Brain microvascular endothelial cell (primary cell): ENCODE data around the gene ZNF624.
A peak's percentile ranks its signal among the peaks of the same experiment; 100 is the strongest.

ENCODE experiments used
- DNase-seq: peaks from one replicate; pipeline ENCODE4 v3.0.0-alpha.2; 2020
- H3K27ac ChIP-seq: fragments of 250-450 bp; sonication (Bioruptor Pico); 2 replicates; pipeline ENCODE4 v1.5.1; 2020; ENCODE audit warnings: mild to moderate bottlenecking, moderate library complexity
- H3K27me3 ChIP-seq: fragments of 250-450 bp; sonication (Bioruptor Pico); replicated peaks from 2 replicates; pipeline ENCODE4 v1.5.1; 2020; ENCODE audit warnings: mild to moderate bottlenecking
- H3K36me3 ChIP-seq: fragments of 250-450 bp; sonication (Bioruptor Pico); replicated peaks from 2 replicates; pipeline ENCODE4 v1.5.1; 2020; ENCODE audit warnings: mild to moderate bottlenecking
- H3K4me3 ChIP-seq: 2 replicates; pipeline ENCODE4 v1.5.1; 2011; ENCODE audit warnings: low read depth, mild to moderate bottlenecking, control low read depth, low read length, moderate library complexity
- CTCF ChIP-seq: IDR thresholded peaks from 2 replicates; pipeline ENCODE4 v1.5.1; 2011; ENCODE audit warnings: low read depth, mild to moderate bottlenecking, moderate library complexity, low read length, control low read depth, inconsistent platforms; ENCODE audit errors: missing control alignments
- in situ Hi-C: cut with HindIII; loops from 2 replicates; pipeline ENCODE4 v1.10.0; 2017; ENCODE audit warnings: low sequenced_read_pairs, low pct_ligation_motif_present

Gene ZNF624

GRCh38 chr17:16589097-16589969, 64.3 kb downstream of the ZNF624 start:
- H3K27me3 ChIP-seq = no peaks in the 10 kb centered on the region
- H3K4me3 ChIP-seq = peak overlapping the region; percentile 66
- TF ChIP-seq CTCF = peak; percentile 99
- H3K36me3 ChIP-seq = no peaks in the 10 kb centered on the region
- DNase-seq = peak; percentile 82
- no peak overlapping the region for H3K27ac ChIP-seq
- in situ Hi-C loops = no loop called here

DNA sequence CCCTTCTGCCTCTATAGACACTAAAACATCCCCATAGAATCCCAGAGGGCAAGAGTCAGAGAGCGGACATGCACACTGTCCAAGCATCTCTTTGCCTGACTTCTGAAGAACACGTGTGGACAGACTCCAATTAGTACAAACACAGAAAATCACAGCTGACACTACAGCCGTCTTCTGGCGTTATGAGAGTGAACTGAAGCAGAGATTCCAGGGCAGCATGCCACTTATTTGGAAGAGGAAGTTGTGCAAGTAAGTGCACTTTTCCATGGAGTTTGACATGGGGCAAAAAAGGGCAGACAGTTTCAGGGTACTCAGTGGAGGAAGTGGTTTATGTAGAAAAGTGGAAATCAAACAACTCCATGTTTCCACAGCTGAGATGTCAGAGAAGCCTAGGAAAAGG, 67.9 kb downstream of the ZNF624 start:
- Histone ChIP-seq H3K4me3 (no peak overlapping the region), H3K27me3 (no peaks in the 10 kb centered on the region), H3K36me3 (no peaks in the 10 kb centered on the region), H3K27ac (no peak overlapping the region)
- no peak for TF ChIP-seq CTCF
- DNase-seq = no peak
- in situ Hi-C loops = no loop called here

GRCh38 chr17:16584273-16584995, 69.2 kb downstream of the ZNF624 start:
- Histone ChIP-seq H3K36me3 (no peaks in the 10 kb centered on the region), H3K27me3 (no peaks in the 10 kb centered on the region), H3K4me3 (peak overlapping the region; percentile 55), H3K27ac (no peak overlapping the region)
- peak; percentile 79 for DNase-seq
- TF ChIP-seq CTCF = peak; percentile 92
- in situ Hi-C loops = no loop called here

GRCh38 chr17:16583781-16584180, 69.9 kb downstream of the ZNF624 start:
- no peaks in the 10 kb centered on the region for H3K36me3 ChIP-seq
- in situ Hi-C loops = no loop called here
- no peak for TF ChIP-seq CTCF
- H3K27ac ChIP-seq = no peak overlapping the region
- DNase-seq = no peak
- H3K4me3 ChIP-seq = no peak overlapping the region
- H3K27me3 ChIP-seq = no peaks in the 10 kb centered on the region

DNA sequence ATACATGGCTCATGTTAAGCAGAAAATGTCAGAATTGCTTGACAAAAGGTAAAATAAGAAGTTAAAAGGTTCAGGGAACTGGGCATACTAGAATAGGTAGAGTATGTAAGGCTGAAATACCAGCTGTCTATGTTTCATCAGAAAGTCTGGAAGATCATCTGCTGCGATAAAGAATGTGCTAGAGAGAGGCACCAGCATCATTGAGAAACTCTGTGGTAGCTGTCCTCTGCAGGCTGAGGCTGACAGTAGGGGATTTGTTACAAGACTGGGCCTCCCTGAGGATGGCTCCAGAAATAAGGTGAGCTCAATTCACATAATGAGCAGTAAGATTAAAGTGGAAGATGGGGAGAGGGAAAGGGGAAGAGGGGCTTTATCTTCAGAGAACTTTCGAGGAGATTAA, 80.2 kb downstream of the ZNF624 start:
- no peak for DNase-seq
- H3K27me3 ChIP-seq = no peaks in the 10 kb centered on the region
- in situ Hi-C loops = no loop called here
- no peak overlapping the region for H3K4me3 ChIP-seq
- TF ChIP-seq CTCF = no peak
- no peak overlapping the region for H3K27ac ChIP-seq
- no peaks in the 10 kb centered on the region for H3K36me3 ChIP-seq
